SK-N-MC (cell line): ENCODE results near the gene PLAGL1.

Experiments
- EZH2 ChIP-seq: fragments of 200-600 bp; sonication (generic); IDR thresholded peaks from one replicate; pipeline ENCODE4 v1.6.1; 2017; ENCODE audit warnings: antibody characterized with exemption
- POLR2AphosphoS5 ChIP-seq: IDR thresholded peaks from 2 replicates; pipeline ENCODE4 v1.6.1; 2012; ENCODE audit warnings: mild to moderate bottlenecking, low read depth, low read length, borderline replicate concordance

GRCh38 chr6:143974089-143974488 is 34.0 kb downstream of the PLAGL1 start:
- TF ChIP-seq EZH2 (no peak), POLR2AphosphoS5 (no peak)
